ENCODE results near the gene C6orf132. TPM values are rescaled to one million over a fixed set of nuclear protein-coding genes. Genes with fewer than 3 reads are reported as not detected.

C6orf132 gene
- total RNA-seq, 1 experiment from 2014 or later: 0.15 TPM

GRCh38 chr6:42088101-42088591, 54.3 kb downstream of the C6orf132 start:
- no peak overlapping the region for H3K27ac ChIP-seq (ENCODE audit: low read depth, low read length, poor library complexity, severe bottlenecking)
- no peaks in the 10 kb centered on the region for H3K4me1 ChIP-seq (ENCODE audit: insufficient read depth, low read length, poor library complexity, severe bottlenecking)
- intact Hi-C loops (cut with micrococcal nuclease; ENCODE audit: unreplicated experiment): no loop called here
- H3K4me3 ChIP-seq (ENCODE audit: low read depth, low read length, poor library complexity, severe bottlenecking): no peak overlapping the region
- no peak for DNase-seq (ENCODE audit: low spot score)
- TF ChIP-seq EZH2 (IDR thresholded peaks at IDR 0.05; ENCODE audit: borderline replicate concordance, low read depth, low read length, poor library complexity, severe bottlenecking): no peak
- no peak for TF ChIP-seq CTCF (conservative IDR thresholded peaks at IDR 0.05; ENCODE audit: low read depth, low read length)
- no peaks in the 10 kb centered on the region for H3K27me3 ChIP-seq (replicated peaks; ENCODE audit: insufficient read depth, low read depth, low read length, poor library complexity)
- H3K9me3 ChIP-seq (ENCODE audit: low read depth, low read length, poor library complexity, severe bottlenecking): no peaks in the 10 kb centered on the region
- ChIA-PET CTCF (no interaction called here), POLR2A (ENCODE audit: low non-redundant PET) (no interaction called here)
- no TSS peak for BruUV-seq (replicated peaks)
- H3K36me3 ChIP-seq (ENCODE audit: insufficient read depth, low read length, poor library complexity, severe bottlenecking): no peaks in the 10 kb centered on the region

GRCh38 chr6:42086046-42087035, 56.1 kb downstream of the C6orf132 start:
- intact Hi-C loops (cut with micrococcal nuclease; ENCODE audit: unreplicated experiment): no loop called here
- Histone ChIP-seq H3K27ac (ENCODE audit: low read depth, low read length, poor library complexity, severe bottlenecking) (no peak overlapping the region), H3K4me3 (ENCODE audit: low read depth, low read length, poor library complexity, severe bottlenecking) (no peak overlapping the region), H3K36me3 (ENCODE audit: insufficient read depth, low read length, poor library complexity, severe bottlenecking) (no peaks in the 10 kb centered on the region), H3K4me1 (ENCODE audit: insufficient read depth, low read length, poor library complexity, severe bottlenecking) (no peaks in the 10 kb centered on the region), H3K9me3 (ENCODE audit: low read depth, low read length, poor library complexity, severe bottlenecking) (no peaks in the 10 kb centered on the region), H3K27me3 (replicated peaks; ENCODE audit: insufficient read depth, low read depth, low read length, poor library complexity) (no peaks in the 10 kb centered on the region)
- ChIA-PET POLR2A (ENCODE audit: low non-redundant PET) (no interaction called here), CTCF (no interaction called here)
- DNase-seq (ENCODE audit: low spot score): no peak
- TF ChIP-seq CTCF (conservative IDR thresholded peaks at IDR 0.05; ENCODE audit: low read depth, low read length): peak; percentile 32; the same call in 1 of the 2 replicates
- no peak for TF ChIP-seq EZH2 (IDR thresholded peaks at IDR 0.05; ENCODE audit: borderline replicate concordance, low read depth, low read length, poor library complexity, severe bottlenecking)
- BruUV-seq (replicated peaks): no TSS peak

- CTCF ChIA-PET: no interaction called here
- Histone ChIP-seq H3K27ac (ENCODE audit: low read depth, low read length, poor library complexity, severe bottlenecking) (no peak overlapping the region), H3K4me1 (ENCODE audit: insufficient read depth, low read length, poor library complexity, severe bottlenecking) (no peaks in the 10 kb centered on the region), H3K27me3 (replicated peaks; ENCODE audit: insufficient read depth, low read depth, low read length, poor library complexity) (no peaks in the 10 kb centered on the region), H3K9me3 (ENCODE audit: low read depth, low read length, poor library complexity, severe bottlenecking) (no peaks in the 10 kb centered on the region), H3K4me3 (ENCODE audit: low read depth, low read length, poor library complexity, severe bottlenecking) (no peak overlapping the region), H3K36me3 (ENCODE audit: insufficient read depth, low read length, poor library complexity, severe bottlenecking) (no peaks in the 10 kb centered on the region)
- POLR2A ChIA-PET (ENCODE audit: low non-redundant PET): no interaction called here
- peak; percentile 12 for DNase-seq (ENCODE audit: low spot score)
- no TSS peak for BruUV-seq (replicated peaks)
- intact Hi-C loops (cut with micrococcal nuclease; ENCODE audit: unreplicated experiment): no loop called here
- TF ChIP-seq EZH2 (IDR thresholded peaks at IDR 0.05; ENCODE audit: borderline replicate concordance, low read depth, low read length, poor library complexity, severe bottlenecking): no peak
- peak; percentile 27; the same call in 1 of the 2 replicates for TF ChIP-seq CTCF (conservative IDR thresholded peaks at IDR 0.05; ENCODE audit: low read depth, low read length)
Measured at GRCh38 chr6:42084889-42085288, 57.5 kb downstream of the C6orf132 start.
